Measurements from ENCODE around the gene SLC10A7. TPM values are rescaled to one million over a fixed set of nuclear protein-coding genes. Genes with fewer than 3 reads are reported as not detected.
A peak's percentile ranks its signal among the peaks of the same experiment; 100 is the strongest.

SLC10A7 gene
- total and polyA plus RNA-seq, 12 donors: 1.3 to 6.6 (median 4.4) TPM

DNA sequence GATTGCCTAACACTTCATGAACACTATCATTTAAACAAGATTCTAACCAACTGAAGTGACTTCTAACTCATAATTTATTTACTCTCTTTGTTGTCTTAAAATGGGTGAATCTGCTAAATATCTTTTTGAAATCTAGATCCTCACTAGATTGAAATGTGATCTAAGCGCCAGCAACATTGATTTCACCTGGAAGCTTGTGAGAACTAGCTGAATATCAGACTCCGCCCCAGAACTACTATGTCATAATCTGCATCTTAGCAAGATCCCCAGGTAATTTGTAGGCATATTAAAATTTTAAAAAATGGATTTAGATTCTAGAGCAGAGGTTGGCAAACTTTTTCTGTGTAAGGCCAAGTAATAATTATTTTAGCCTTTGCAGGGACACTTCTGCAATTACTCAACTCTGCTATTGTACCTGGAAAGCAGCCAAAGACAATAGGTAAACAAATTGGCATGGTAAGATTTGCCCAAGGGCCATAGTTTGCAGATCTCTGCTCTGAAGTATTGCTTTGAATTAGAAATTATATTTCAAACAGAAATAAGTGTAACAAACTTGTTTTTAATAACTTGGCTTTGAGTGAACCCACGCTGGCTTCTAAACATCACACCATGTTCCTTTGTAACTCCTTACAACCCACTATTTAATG, 185.9 kb downstream of the SLC10A7 start:
- Histone ChIP-seq H3K27ac (no peak overlapping the region), H3K4me3 (no peak overlapping the region), H3K27me3 (no peaks in the 10 kb centered on the region), H3K4me1 (peaks cover 0 to 26% (median 3%) of the 10 kb centered on the region in 9 donors), H3K36me3 (no peaks in the 10 kb centered on the region), H3K9me3 (no peaks in the 10 kb centered on the region)
- intact Hi-C loops (cut with DNase I): loop anchor here in 6 of 10 donors (5.0 to 10.0 kb wide), 6 partner anchors 89 to 761 kb away; partner anchors contain the start of gene LSM6 (in 1 of the 6)
- 87 to 92% methylated on average over 3 of the region's 3 CpGs for WGBS, 2 donors
- TF ChIP-seq, protein P1, sequence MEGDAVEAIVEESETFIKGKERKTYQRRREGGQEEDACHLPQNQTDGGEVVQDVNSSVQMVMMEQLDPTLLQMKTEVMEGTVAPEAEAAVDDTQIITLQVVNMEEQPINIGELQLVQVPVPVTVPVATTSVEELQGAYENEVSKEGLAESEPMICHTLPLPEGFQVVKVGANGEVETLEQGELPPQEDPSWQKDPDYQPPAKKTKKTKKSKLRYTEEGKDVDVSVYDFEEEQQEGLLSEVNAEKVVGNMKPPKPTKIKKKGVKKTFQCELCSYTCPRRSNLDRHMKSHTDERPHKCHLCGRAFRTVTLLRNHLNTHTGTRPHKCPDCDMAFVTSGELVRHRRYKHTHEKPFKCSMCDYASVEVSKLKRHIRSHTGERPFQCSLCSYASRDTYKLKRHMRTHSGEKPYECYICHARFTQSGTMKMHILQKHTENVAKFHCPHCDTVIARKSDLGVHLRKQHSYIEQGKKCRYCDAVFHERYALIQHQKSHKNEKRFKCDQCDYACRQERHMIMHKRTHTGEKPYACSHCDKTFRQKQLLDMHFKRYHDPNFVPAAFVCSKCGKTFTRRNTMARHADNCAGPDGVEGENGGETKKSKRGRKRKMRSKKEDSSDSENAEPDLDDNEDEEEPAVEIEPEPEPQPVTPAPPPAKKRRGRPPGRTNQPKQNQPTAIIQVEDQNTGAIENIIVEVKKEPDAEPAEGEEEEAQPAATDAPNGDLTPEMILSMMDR (IDR thresholded peaks at IDR 0.05): no peak
- no peak for ATAC-seq
- no peak for DNase-seq

DNA sequence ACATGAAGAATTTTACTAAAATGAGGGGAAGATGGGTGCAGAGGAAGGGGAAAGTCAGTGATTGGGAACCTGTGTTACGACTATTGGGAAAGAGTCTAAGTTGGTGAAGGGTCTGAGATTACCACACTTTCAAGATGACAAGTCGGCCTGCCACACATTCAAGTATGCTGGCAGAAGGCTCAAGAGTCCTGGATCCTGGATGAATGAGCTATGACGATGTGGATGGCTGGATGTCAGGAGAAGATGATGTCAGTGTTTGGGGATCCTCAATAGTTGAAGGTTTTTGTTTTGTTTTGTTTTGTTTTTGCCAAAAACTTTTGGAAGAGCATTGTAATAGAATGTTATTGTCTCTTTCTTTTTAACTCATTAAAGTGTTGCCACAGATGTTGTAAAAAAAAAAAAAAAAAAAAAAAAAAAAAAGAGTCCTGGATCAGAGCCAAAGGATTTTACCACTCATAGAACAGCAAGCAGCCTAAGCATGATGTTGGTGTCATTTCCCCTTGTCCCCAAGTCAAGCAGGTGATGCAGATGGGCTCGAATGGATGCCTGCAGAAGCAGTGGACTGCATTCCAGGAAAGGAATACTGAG, 186.8 kb downstream of the SLC10A7 start:
- H3K27ac ChIP-seq: no peak overlapping the region
- ATAC-seq (peak in 2 of 8 donors; percentile 31 to 45), DNase-seq (no peak)
- TF ChIP-seq, protein P1 (IDR thresholded peaks at IDR 0.05): no peak
- H3K27me3 ChIP-seq: no peaks in the 10 kb centered on the region
- no peaks in the 10 kb centered on the region for H3K36me3 ChIP-seq
- WGBS, 2 donors: 63 to 65% methylated on average over 4 of the region's 4 CpGs
- H3K4me1 ChIP-seq: peaks cover 0 to 34% (median 3%) of the 10 kb centered on the region in 9 donors
- intact Hi-C loops (cut with DNase I): loop anchor here in 6 of 10 donors (5.0 to 10.0 kb wide), 6 partner anchors 88 to 762 kb away; partner anchors contain the start of gene LSM6 (in 1 of the 6)
- H3K9me3 ChIP-seq: no peaks in the 10 kb centered on the region
- no peak overlapping the region for H3K4me3 ChIP-seq

DNA sequence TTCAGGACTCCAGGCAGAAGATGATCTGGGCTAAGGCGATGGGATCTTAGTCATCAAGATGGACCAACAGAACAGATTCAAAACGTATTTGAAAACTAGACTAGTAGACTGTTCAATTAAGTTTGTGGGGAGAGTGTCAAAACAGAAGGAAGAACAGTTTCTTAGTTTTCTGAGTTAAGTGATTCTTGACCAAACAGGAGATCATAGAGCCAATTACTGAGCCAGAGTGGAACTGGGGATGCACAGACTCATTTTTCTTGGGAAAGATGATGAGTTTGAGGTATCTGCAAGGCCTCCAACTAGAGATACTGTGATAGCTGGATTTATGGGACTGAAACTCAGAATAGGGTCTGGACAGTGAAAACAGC, 187.9 kb downstream of the SLC10A7 start:
- H3K4me3 ChIP-seq: no peak overlapping the region
- intact Hi-C loops (cut with DNase I): loop anchor here in 5 of 10 donors (10.0 kb wide), 4 partner anchors 159 to 571 kb away; partner anchors contain the start of gene LSM6 (in 1 of the 5)
- TF ChIP-seq, protein P1 (IDR thresholded peaks at IDR 0.05): no peak
- H3K27ac ChIP-seq: no peak overlapping the region
- DNase-seq (no peak), ATAC-seq (no peak)
- H3K36me3 ChIP-seq: no peaks in the 10 kb centered on the region
- H3K4me1 ChIP-seq: peaks cover 0 to 44% (median 3%) of the 10 kb centered on the region in 9 donors
- 93% methylated on average over 2 of the region's 2 CpGs for WGBS, 2 donors
- H3K27me3 ChIP-seq: no peaks in the 10 kb centered on the region
- H3K9me3 ChIP-seq: no peaks in the 10 kb centered on the region

DNA sequence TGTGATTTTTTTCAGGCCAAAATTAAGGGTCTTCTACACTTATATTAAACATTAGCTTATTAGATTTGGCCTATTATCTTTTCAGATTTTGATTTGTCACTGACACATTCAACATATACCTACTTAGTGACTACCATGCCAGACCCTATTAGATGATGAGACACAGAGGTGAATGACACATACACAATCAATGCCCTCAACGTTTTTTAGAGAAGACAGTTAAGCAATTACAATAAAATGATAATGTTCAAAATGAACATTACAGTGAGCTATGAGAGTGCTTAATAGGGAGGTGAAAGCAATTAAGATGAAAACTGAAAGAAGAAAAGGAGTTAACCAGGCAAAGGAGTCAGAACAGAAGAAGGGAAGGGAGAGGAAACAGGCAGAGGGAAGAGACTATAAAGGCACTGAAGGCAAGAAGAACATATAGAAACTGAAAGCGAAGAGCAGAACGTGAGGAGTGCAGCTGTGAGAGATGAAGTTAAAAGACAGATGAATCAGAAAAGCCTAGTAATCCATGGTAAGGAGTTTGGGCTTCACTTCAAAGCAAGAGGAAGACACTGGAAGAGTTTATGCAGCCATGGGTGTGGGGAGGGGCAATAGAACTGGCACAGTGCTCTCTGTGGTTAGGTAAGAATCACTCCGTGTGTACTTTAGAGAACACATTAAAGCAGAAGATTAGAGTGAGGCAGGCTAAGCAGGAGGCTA, 188.4 kb downstream of the SLC10A7 start:
- no peak overlapping the region for H3K4me3 ChIP-seq
- H3K4me1 ChIP-seq: peaks cover 0 to 49% (median 3%) of the 10 kb centered on the region in 9 donors
- no peaks in the 10 kb centered on the region for H3K36me3 ChIP-seq
- intact Hi-C loops (cut with DNase I): loop anchor here in 5 of 10 donors (10.0 kb wide), 4 partner anchors 159 to 571 kb away; partner anchors contain the start of gene LSM6 (in 1 of the 5)
- no peaks in the 10 kb centered on the region for H3K27me3 ChIP-seq
- H3K27ac ChIP-seq: no peak overlapping the region
- WGBS, 2 donors: 78% methylated on average over 4 of the region's 4 CpGs
- no peak for ATAC-seq
- no peak for DNase-seq
- TF ChIP-seq, protein P1 (IDR thresholded peaks at IDR 0.05): no peak
- no peaks in the 10 kb centered on the region for H3K9me3 ChIP-seq
